8988T (cell line): ENCODE results near the gene SLC22A1.
"Not testable (repeated sequence)": the region's sequence is repeated elsewhere in the genome, so short reads cannot be mapped to it uniquely, and the experiment has no call there.

Experiments used
- DNase-seq: peaks from one replicate; pipeline ENCODE4 v3.0.0; 2011

SLC22A1 gene

DNA sequence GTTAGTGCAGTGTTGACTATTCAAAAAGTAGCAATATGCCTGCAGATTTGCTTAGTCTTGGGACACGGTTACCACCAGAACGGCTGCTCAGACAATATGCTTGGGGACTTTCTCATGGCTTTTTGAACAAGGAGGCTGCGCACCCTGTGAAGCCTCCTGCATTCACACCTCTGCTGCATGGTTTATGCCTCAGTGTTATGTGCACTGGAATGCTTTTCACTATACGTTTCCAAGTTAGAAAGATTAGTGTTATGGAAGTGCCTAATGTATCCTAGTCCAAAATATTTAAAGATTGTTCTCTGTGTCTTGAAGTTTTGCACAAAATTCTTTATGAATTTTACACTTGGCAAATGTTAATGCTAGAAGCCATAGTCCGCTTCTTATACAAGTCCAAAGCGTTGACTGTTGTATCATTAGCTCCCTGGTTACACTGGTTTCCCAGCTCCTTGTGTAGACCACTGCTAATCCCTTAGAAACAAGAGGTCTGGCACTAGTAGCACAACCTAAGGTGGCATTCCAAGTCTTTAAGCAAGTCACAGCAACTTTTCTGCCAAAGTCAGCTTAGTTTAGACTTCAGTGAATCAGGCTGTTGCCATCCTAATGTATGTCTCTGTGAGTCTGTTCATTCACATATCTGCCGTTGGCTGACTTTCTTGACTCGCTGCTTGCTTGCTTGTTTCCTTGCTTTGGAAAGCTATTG is 26.3 kb upstream of the SLC22A1 start:
- DNase-seq: no peak

DNA sequence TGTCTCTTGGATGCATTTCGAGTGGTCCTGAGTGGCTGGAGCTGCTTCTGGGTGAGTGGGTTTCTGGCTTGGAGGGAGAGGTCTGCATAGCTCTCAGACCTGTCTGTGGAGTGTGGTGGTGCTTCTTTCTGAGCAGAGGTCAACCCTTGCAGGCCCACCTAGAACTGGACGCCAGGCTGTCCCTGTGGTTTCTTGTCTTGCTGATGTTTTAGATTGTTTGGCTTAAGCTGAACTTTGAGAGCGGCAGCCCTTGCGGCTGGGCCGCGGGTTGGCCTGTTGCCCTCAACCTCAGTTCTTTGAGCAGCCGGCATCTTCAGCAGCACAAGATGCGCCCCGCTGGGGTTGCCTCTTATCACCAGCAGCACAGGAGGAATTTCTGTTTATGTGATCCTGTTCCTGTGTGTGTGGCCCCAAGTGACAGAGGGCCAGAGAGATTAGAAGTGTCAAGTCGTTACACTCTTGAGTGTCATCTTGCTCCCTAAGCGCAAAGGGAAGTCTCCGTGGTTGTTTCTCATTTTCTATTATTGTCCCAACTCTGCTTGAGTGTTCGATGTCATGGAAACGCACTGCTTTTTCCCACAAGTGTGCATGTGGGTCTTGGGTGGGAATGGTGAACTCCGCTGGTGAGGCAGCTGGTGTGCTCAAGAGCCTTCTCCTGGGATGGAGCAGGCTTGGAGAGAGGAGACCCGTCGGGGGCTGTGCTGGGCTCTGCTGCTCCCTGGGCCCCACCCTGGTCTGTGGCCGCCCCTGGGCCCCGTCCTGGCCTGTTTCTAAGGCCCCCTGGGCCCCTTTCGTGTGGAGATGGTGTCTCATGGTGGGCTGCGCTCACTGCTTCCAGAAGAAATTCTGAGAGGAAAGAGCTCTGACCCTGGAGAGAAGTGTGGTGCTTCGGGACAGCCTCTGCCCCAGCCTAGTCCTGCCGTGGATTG is 20.1 kb upstream of the SLC22A1 start:
- no peak for DNase-seq

DNA sequence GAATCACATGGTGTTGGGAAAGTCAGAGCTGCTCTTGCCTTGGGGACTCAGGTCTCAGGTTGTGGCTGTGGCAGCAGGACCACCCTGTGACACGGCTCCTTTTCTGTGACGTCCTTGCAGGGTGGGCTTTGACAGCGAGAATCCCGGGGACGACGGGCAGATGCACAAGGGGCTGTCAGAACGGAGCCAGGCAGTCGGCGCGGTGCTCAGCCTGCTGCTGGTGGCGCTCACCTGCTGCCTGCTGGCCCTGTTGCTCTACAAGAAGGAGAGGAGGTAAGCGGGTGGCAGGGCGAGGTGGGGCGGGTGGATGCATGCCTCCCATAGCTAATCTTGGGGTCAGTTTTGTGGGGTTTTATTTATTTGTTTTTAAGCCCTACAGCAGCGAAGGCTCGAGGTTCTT is 19.2 kb upstream of the SLC22A1 start:
- DNase-seq: no peak

DNA sequence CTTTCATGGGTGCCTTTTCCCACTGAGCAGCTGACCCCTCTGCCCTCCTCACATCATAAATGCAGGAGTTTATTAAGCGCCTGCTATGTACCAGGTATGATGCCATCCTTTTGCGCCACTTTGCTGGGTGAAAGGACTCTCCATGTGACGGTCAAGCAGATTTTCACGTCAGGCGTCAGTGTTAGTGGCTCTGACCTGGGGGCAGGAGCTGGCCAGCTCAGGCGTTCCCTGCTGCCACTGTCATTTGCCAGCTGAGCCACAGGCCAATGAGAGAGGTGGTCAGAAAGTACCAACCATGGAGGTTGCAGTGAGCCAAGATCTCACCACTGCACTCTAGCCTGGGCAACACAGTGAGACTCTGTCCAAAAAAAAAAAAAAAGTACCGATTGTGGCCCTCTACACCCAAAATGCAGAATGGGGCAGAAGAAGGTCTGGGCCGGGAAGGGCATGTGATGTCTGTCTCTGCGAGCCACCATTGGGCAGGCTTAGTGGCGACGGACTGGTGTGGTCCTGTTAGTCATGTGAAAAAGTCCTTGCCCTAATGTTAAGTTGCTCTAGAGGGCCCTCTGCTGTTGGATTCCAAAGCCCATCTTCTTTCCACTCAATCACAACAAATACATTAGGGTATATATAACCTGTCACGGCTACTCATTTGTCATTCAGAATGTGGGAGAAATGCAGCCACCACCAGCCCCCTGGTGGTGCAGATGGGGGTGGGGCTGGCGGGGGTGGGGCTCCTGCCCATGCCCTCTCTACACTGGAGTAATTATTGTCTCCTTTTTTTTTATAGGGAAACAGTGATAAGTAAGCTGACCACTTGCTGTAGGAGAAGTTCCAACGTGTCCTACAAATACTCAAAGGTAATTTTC is 18.4 kb upstream of the SLC22A1 start:
- DNase-seq: no peak

DNA sequence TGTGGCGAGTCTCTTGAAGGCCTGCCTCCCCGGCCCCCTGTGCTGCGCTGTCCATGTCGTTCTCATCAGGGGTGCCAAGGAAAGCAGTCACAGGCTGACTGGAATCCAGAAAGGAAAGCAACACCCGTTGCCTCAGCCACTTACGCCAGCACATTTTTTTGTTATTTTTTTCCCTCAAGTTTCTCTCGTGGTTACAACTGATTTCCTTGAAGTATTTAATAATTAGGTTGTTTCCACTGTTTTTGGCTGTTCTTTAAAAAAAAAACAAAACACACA is 17.9 kb upstream of the SLC22A1 start:
- no peak for DNase-seq

DNA sequence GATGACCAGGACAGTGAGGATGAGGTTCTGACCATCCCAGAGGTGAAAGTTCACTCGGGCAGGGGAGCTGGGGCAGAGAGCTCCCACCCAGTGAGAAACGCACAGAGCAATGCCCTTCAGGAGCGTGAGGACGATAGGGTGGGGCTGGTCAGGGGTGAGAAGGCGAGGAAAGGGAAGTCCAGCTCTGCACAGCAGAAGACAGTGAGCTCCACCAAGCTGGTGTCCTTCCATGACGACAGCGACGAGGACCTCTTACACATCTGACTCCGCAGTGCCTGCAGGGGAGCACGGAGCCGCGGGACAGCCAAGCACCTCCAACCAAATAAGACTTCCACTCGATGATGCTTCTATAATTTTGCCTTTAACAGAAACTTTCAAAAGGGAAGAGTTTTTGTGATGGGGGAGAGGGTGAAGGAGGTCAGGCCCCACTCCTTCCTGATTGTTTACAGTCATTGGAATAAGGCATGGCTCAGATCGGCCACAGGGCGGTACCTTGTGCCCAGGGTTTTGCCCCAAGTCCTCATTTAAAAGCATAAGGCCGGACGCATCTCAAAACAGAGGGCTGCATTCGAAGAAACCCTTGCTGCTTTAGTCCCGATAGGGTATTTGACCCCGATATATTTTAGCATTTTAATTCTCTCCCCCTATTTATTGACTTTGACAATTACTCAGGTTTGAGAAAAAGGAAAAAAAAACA is 16.6 kb upstream of the SLC22A1 start:
- no peak for DNase-seq

DNA sequence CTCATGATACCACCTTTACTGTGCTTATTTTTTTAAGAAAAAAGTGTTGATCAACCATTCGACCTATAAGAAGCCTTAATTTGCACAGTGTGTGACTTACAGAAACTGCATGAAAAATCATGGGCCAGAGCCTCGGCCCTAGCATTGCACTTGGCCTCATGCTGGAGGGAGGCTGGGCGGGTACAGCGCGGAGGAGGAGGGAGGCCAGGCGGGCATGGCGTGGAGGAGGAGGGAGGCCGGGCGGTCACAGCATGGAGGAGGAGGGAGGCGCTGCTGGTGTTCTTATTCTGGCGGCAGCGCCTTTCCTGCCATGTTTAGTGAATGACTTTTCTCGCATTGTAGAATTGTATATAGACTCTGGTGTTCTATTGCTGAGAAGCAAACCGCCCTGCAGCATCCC is 15.6 kb upstream of the SLC22A1 start:
- DNase-seq: no peak

DNA sequence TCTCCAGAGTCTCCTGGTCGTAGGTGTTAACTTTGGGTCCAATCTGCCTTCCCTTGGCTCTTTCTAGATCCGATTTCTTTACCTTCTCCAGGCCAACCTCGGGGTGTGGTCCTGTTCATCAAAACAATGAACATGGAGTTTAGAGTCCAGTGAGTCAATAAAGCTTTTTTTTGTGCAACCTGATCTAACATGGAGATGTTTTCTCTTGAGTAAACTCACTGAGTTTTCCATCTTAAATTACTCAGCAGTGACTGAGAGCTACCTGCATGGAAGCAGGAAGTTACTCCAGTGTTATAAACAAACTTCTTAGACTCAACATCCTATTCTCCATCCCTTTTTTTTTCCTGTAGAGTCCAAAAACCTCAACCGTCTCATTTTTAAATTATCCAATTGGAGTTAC is 14.9 kb upstream of the SLC22A1 start:
- no peak for DNase-seq

DNA sequence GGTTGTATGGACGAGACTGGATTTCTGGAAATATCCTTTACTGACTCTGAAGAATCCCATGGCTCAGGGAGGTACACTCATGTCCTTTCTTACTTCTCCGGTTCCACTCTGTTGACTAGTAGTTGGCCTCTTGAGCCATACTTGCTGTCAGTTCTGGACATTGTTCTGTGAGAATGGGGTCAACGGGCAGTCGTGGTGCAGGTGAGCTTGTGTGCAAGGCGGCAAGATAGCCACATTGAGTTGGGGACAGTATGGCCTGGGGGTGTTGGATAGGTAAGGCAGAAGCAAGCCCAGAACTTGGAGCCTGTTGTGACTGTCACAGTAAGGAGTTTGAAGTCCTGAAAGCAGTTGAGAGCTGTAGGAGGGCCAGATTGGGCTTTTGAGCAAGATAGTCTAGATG is 13.5 kb upstream of the SLC22A1 start:
- no peak for DNase-seq

DNA sequence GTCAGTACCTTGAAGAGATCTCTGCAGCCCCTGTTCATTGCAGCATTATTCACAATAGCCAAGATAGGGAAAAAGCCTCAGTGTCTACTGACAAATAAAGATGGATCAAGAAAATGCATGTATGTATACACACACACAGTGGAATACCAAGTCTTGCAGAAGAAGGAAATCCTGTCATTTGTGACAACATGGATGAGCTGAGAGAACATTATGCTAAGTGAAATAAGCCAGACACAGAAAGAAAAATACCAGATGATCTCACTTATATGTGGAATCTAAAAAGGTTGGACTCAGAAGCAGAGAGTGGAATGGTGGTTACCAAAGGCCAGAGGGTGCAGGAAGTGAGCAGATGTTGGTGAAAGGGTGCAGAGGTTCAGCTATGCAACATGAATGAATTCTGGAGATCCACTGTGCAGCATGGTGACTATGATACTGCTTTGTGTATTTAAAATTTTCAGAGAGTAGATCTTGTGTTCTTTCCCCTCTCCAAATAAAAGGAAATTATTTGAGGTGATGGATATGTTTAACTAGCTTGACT is 11.0 kb upstream of the SLC22A1 start:
- no peak for DNase-seq

DNA sequence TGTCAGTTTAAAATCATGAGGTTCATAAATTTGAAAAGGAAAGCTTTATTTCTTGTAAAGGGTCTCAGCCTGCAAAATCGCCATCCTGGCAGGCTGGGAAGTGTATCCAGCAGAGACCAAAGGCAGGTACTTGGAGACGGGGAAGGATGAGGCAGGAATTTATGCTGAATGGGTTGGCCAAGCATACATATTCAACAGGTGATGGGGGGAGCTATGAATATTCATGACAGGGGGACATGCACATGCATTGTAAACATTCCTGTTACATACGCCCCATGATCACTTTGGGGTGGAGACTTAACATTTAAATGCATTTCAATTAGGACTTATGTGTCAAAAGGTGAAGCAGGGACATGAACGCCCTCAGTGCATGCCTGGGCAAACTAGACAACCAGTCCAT is 9.8 kb upstream of the SLC22A1 start:
- DNase-seq: no peak

DNA sequence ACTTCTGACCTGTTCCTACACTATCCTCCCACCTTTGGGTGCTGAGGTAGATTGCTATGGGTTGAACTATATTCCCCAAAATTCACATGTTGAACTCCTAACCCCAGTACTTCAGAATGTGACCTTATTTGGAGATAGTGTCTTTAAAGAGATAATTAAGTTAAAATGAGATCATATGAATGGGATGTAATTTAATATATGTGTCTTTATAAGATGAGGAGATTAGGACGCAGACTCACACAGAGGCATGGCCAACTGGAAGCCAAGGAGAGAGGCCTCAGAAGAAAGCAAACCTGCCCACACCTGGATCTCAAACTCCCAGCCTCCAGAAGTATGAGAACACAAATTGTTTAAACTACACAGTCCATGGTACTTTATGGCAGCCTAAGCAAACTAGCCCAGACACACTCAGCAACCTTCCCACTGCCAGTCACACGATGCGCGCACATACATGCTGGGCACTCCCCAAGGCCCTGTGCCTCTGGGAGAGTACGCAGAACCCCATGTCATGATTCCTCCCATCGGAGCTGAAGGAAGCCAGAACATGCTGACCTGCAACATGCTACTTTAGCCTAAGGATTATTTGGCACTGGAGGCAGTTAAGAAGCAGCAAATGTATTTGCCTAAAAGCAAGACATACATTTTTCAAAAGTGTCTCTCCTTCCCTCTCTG is 8.9 kb upstream of the SLC22A1 start:
- no peak for DNase-seq

DNA sequence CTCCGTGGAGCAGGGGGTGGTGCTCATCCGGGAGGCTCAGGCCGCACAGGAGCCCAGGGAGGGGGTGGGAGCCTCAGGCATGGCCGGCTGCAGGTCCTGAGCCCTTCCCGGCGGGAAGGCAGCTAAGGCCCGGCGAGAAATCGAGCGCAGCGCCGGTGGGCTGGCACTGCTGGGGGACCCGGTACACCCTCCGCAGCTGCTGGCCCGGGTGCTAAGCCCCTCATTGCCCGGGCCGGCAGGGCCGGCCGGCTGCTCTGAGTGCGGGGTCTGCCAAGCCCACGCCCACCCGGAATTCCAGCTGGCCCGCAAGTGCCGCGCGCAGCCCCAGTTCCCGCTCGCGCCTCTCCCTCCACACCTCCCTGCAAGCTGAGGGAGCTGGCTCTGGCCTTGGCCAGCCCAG is 7.1 kb upstream of the SLC22A1 start:
- not testable (repeated sequence) for DNase-seq

DNA sequence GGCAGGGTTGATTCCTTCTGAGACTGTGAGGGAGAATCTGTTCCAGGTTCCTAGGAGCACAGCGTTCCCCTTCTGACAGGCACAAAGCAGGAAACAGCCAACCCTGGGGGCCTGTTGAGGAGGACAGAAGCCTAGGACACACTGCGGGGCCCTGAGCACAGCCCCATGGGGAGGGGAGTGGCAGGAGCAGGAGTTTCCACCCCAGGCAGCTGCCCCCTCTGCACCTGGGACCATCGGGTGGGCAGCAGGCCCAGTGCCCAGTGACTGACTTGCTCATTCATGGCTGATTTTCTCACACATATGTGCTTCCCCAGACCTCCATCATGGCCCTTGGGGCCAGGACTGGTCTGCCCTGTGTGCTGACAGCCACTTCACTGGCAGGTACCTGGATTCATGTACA is 6.2 kb upstream of the SLC22A1 start:
- DNase-seq: no peak

DNA sequence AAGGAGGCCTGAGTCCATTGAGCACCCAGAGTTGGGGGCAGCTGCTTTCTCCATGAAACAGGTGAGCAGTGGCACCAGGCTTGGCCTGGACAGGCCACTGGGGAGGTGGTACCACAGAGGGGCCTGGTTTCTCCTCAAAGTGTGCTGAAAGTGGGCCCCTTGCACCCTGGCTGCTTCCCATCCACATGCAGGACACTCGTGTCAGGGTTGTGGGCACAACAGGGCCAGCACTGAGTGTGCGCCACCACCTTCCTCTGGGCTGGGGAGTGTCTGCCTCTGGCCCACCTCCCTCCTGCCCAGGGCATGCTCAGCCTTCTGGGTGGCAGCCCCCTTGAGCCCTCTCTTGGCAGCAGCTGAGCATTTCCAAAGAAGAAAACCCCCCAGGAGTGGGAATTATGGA is 5.2 kb upstream of the SLC22A1 start:
- no peak for DNase-seq

DNA sequence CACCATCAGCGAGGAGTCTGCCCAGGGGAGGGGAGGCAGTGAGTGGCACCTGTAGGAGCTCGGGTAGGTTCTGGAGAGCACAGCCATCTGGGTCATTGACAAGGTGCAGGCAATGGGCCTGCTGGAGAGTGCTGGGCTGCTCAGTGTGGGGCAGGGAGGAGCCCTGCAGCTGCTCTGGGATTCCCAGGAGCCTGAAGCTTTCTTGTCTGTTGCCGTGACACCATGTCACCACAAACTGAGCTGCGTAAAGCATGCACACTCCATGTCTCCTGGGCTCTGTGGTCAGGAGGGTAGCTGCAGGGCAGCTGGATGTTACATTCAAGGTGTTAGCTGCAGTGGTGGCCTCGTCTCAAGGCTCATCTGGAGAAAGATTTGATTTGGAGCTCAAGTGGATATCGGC is 4.5 kb upstream of the SLC22A1 start:
- no peak for DNase-seq

DNA sequence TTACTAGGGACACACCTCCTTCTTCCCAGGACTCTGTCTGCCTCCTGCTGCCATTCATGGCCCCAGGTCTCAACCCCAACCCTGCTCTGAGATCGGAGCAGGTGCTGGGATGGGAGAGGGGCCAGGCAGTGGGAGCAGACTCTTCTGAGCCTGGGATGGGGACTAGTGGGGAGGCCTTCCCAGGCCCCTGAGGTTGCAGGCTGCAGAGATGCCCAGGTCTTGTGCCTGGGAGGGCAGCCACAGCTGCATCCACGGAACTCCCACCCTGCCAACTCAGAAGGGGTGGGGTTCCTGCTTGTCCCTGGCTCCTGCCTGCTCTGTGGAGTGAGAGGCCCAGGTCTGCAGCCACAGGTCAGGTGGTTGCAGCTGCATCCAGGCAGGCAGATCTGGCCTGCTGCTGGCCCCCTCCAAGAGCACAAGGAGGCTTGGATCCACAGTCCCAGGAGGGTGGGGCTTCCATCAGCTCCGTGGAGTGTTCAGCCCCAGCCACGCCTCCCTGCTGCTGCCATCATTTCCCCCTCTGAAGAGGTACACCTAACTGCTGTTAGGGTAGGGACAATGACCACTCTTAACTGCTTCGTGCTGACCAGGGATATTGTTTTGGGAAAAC is 2.9 kb upstream of the SLC22A1 start:
- no peak for DNase-seq

DNA sequence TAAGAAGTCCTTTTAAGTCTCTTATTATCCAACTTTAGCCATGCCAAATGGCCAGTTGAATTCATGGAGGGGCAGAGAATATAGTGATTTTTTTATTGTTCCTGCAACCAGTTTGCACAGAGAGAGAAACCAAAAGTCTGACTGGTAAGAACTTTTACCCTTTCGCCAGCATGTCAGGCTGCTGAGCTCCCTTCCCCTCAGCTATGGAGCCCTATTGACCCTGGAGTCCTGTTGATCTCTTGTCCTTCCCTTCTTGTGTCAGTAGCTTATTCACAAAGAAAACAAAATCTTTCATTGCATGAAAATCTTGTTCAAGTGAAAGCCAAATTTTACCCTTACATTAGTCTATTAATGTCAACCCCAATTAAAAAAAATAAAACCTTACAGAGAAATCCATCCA is 1.5 kb upstream of the SLC22A1 start:
- DNase-seq: no peak

DNA sequence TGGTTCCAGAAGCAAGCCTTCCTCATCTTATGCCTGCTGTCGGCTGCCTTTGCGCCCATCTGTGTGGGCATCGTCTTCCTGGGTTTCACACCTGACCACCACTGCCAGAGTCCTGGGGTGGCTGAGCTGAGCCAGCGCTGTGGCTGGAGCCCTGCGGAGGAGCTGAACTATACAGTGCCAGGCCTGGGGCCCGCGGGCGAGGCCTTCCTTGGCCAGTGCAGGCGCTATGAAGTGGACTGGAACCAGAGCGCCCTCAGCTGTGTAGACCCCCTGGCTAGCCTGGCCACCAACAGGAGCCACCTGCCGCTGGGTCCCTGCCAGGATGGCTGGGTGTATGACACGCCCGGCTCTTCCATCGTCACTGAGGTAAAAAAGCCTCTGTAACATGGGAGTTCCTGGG is 366 bp downstream of the SLC22A1 start:
- DNase-seq: no peak

DNA sequence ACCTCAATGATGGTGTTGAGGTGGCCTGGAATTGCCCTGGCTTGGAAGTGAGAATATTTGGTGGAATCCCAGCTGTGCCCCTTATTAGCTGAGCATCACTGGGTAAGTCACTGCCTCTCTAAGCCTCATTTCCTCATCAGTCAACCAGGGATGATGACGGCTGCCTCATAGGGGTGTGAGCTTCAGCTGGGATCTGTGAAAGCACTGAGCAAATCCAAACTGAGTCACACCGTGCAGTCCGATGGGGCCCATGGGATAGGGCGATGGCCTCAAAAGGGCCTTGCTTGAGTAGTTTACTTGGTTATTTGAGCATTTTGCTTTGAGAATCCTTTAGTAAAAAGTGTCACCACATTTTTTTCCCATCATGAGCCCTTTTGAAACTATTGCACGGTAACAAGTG is 1.1 kb downstream of the SLC22A1 start:
- no peak for DNase-seq

DNA sequence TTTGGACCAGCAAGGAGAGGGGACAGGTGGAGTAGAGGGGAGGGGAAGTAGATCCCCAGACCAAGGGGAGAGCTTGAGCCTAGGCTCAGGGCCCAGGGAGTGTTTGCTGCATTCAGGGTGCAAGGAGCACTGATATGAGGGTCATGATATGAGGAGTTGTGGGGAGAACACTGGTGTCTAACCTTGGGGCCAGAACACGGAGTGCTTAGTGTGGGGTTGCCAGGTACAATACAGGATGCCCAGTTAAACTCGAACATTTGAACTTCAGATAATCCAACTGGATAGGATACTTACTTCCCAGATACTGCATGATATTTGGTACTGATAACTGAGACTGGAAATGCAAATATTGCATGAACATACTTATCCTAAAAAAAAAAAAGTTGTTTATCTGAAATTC is 2.4 kb downstream of the SLC22A1 start:
- no peak for DNase-seq

DNA sequence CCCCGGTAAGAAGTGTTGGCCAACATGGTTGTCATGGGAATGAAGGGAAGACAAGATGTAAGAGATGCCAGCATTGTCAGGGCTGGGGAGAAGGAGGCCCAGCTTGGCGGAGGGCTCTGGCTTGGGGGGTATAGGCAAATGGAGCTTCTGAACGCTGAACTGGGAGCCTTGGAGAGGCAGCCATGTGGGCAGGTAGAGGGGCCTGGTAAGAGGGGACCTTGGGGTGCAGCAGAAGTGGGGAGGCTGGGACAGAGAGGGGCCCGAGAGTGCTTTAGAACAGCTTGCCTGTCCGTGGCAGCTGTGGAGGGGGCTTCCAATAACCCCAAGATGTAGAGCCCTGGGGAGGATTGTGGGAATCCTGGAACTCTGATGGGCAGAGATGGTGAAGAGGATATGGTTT is 3.0 kb downstream of the SLC22A1 start:
- no peak for DNase-seq
